Activated B cell treated with CpG ODN at 0.5 μM for 24 hours (primary cell): ENCODE measurements around the gene TMEM255B. TPM values are rescaled to one million over a fixed set of nuclear protein-coding genes. Genes with fewer than 3 reads are reported as not detected.
"Not testable (repeated sequence)": the region's sequence is repeated elsewhere in the genome, so short reads cannot be mapped to it uniquely, and the experiment has no call there.

ENCODE experiments used
- ATAC-seq: fragments of 200-7000 bp; cut with Tn5 transposase; one replicate; pipeline ENCODE4 v1.10.0; 2021; ENCODE audit warnings: low read depth, mild to moderate bottlenecking, moderate library complexity
- CTCF ChIA-PET: fragments of 350-600 bp; sonication (Branson Sonifier 250); formaldehyde crosslinking; loops from one replicate; lab custom pipeline; 2021; ENCODE audit warnings: antibody characterized with exemption; lab: Charles Lee
- POLR2A ChIA-PET: fragments of 350-600 bp; sonication (Branson Sonifier 250); formaldehyde crosslinking; loops from one replicate; lab custom pipeline; 2021; ENCODE audit warnings: antibody characterized with exemption; lab: Charles Lee
- DNase-seq: peaks from one replicate; pipeline ENCODE4 v3.0.0; 2022
- H3K27ac Mint-ChIP-seq: one replicate; pipeline ENCODE4 v1.8.0; 2020; ENCODE audit warnings: mixed read lengths
- H3K27me3 Mint-ChIP-seq: one replicate; pipeline ENCODE4 v1.8.0; 2021; ENCODE audit warnings: mixed read lengths
- H3K36me3 Mint-ChIP-seq: one replicate; pipeline ENCODE4 v1.8.0; 2021; ENCODE audit warnings: low read depth, mixed read lengths
- H3K4me1 Mint-ChIP-seq: one replicate; pipeline ENCODE4 v1.8.0; 2021; ENCODE audit warnings: mixed read lengths
- H3K4me3 Mint-ChIP-seq: one replicate; pipeline ENCODE4 v1.8.0; 2020; ENCODE audit warnings: mild to moderate bottlenecking, mixed read lengths
- H3K9me3 Mint-ChIP-seq: one replicate; pipeline ENCODE4 v1.8.0; 2020; ENCODE audit warnings: mixed read lengths
- CTCF ChIP-seq: fragments of 200-600 bp; IDR thresholded peaks from one replicate; pipeline ENCODE4 v1.8.0; 2022; ENCODE audit warnings: antibody characterized with exemption, mild to moderate bottlenecking
- intact Hi-C: fragments of 100-400 bp; cut with micrococcal nuclease; formaldehyde crosslinking; loops from one replicate; pipeline ENCODE4 v1.15.1; 2024
- total RNA-seq: library from RNA; stranded (reverse); gene quantifications from 2 replicates; pipeline ENCODE4 v1.2.3, GENCODE V29; 2022

TMEM255B gene
- total RNA-seq, 1 donor from 2014 or later: 6.2 TPM

- CTCF ChIA-PET: no interaction called here
- Mint-ChIP-seq H3K27me3 (no peaks in the 10 kb centered on the region), H3K4me1 (no peaks in the 10 kb centered on the region), H3K9me3 (no peaks in the 10 kb centered on the region), H3K36me3 (no peaks in the 10 kb centered on the region), H3K4me3 (no peak overlapping the region), H3K27ac (no peak overlapping the region)
- intact Hi-C loops: no loop called here
- no peak for TF ChIP-seq CTCF
- DNase-seq (no peak), ATAC-seq (no peak)
- POLR2A ChIA-PET: no interaction called here
Measured at GRCh38 chr13:113794086-113794485, 35.1 kb downstream of the TMEM255B start.

- Mint-ChIP-seq H3K36me3 (no peaks in the 10 kb centered on the region), H3K27ac (no peak overlapping the region), H3K4me1 (no peaks in the 10 kb centered on the region), H3K9me3 (no peaks in the 10 kb centered on the region), H3K4me3 (no peak overlapping the region), H3K27me3 (no peaks in the 10 kb centered on the region)
- TF ChIP-seq CTCF: no peak
- intact Hi-C loops: no loop called here
- ChIA-PET CTCF (no interaction called here), POLR2A (no interaction called here)
- ATAC-seq (no peak), DNase-seq (no peak)
Measured at GRCh38 chr13:113794764-113795173, 35.7 kb downstream of the TMEM255B start.

GRCh38 chr13:113795362-113795761 is 36.3 kb downstream of the TMEM255B start:
- H3K9me3 Mint-ChIP-seq, H3K36me3 Mint-ChIP-seq, CTCF ChIA-PET, H3K27ac Mint-ChIP-seq, DNase-seq, intact Hi-C loops, H3K4me3 Mint-ChIP-seq, H3K4me1 Mint-ChIP-seq, ATAC-seq, POLR2A ChIA-PET, H3K27me3 Mint-ChIP-seq: not testable (repeated sequence)

GRCh38 chr13:113796211-113796963 is 37.4 kb downstream of the TMEM255B start:
- H3K27ac Mint-ChIP-seq: no peak overlapping the region
- TF ChIP-seq CTCF: no peak
- no peaks in the 10 kb centered on the region for H3K9me3 Mint-ChIP-seq
- no peaks in the 10 kb centered on the region for H3K4me1 Mint-ChIP-seq
- ATAC-seq (no peak), DNase-seq (no peak)
- no peak overlapping the region for H3K4me3 Mint-ChIP-seq
- no peaks in the 10 kb centered on the region for H3K36me3 Mint-ChIP-seq
- POLR2A ChIA-PET: no interaction called here
- H3K27me3 Mint-ChIP-seq: no peaks in the 10 kb centered on the region
- CTCF ChIA-PET: no interaction called here
- intact Hi-C loops: no loop called here

- ChIA-PET POLR2A (no interaction called here), CTCF (no interaction called here)
- TF ChIP-seq CTCF: no peak
- H3K27ac Mint-ChIP-seq: no peak overlapping the region
- intact Hi-C loops: no loop called here
- H3K4me3 Mint-ChIP-seq: no peak overlapping the region
- no peaks in the 10 kb centered on the region for H3K27me3 Mint-ChIP-seq
- no peaks in the 10 kb centered on the region for H3K4me1 Mint-ChIP-seq
- DNase-seq (no peak), ATAC-seq (no peak)
- H3K9me3 Mint-ChIP-seq: no peaks in the 10 kb centered on the region
- H3K36me3 Mint-ChIP-seq: no peaks in the 10 kb centered on the region
Measured at GRCh38 chr13:113796964-113797676, 38.1 kb downstream of the TMEM255B start.
